HEK293 (cell line): ENCODE measurements around the gene DUSP21.
A peak's percentile ranks its signal among the peaks of the same experiment; 100 is the strongest.

Experiments used
- BCL11A ChIP-seq: fragments of 450-650 bp; formaldehyde crosslinking; IDR thresholded peaks from 2 replicates; pipeline ENCODE4 v1.5.1; 2016; ENCODE audit warnings: low read depth, missing biosample characterization, missing genetic modification characterization
- KLF10 ChIP-seq: fragments of 450-650 bp; IDR thresholded peaks from 2 replicates; pipeline ENCODE4 v1.5.1; 2018; ENCODE audit warnings: missing biosample characterization, mild to moderate bottlenecking, missing genetic modification characterization
- MEIS1 ChIP-seq: sonication (generic); formaldehyde crosslinking; IDR thresholded peaks from 2 replicates; pipeline ENCODE4 v1.8.1; 2022; ENCODE audit warnings: missing genetic modification reagents, mild to moderate bottlenecking, borderline replicate concordance
- MYNN ChIP-seq: fragments of 450-650 bp; formaldehyde crosslinking; IDR thresholded peaks from 2 replicates; pipeline ENCODE4 v1.5.1; 2016; ENCODE audit warnings: missing biosample characterization, missing genetic modification characterization, borderline replicate concordance
- ZBTB8A ChIP-seq: fragments of 450-650 bp; formaldehyde crosslinking; IDR thresholded peaks from 2 replicates; pipeline ENCODE4 v1.5.1; 2016; ENCODE audit warnings: missing biosample characterization, missing genetic modification characterization
- ZFP69B ChIP-seq: fragments of 450-650 bp; formaldehyde crosslinking; IDR thresholded peaks from 2 replicates; pipeline ENCODE4 v1.5.1; 2016; ENCODE audit warnings: missing biosample characterization, missing genetic modification characterization
- ZNF140 ChIP-seq: fragments of 450-650 bp; formaldehyde crosslinking; IDR thresholded peaks from 2 replicates; pipeline ENCODE4 v1.5.1; 2016; ENCODE audit warnings: missing biosample characterization, missing genetic modification characterization
- ZNF169 ChIP-seq: fragments of 450-650 bp; formaldehyde crosslinking; IDR thresholded peaks from 2 replicates; pipeline ENCODE4 v1.5.1; 2016; ENCODE audit warnings: missing biosample characterization, missing genetic modification characterization
- ZNF211 ChIP-seq: fragments of 450-650 bp; formaldehyde crosslinking; IDR thresholded peaks from 2 replicates; pipeline ENCODE4 v1.5.1; 2016; ENCODE audit warnings: low read depth, missing biosample characterization, missing genetic modification characterization
- ZNF239 ChIP-seq: fragments of 450-650 bp; formaldehyde crosslinking; IDR thresholded peaks from 2 replicates; pipeline ENCODE4 v1.5.1; 2016; ENCODE audit warnings: missing biosample characterization, missing genetic modification characterization
- ZNF266 ChIP-seq: fragments of 450-650 bp; formaldehyde crosslinking; IDR thresholded peaks from 2 replicates; pipeline ENCODE4 v1.5.1; 2016; ENCODE audit warnings: missing biosample characterization, missing genetic modification characterization, low read depth
- ZNF324 ChIP-seq: fragments of 450-650 bp; formaldehyde crosslinking; IDR thresholded peaks from 2 replicates; pipeline ENCODE4 v1.5.1; 2016; ENCODE audit warnings: missing biosample characterization, missing genetic modification characterization
- ZNF366 ChIP-seq: fragments of 450-650 bp; formaldehyde crosslinking; conservative IDR thresholded peaks from 2 replicates; pipeline ENCODE4 v1.5.1; 2016; ENCODE audit warnings: missing biosample characterization, missing genetic modification characterization
- ZNF37A ChIP-seq: fragments of 450-650 bp; IDR thresholded peaks from 2 replicates; pipeline ENCODE4 v1.5.1; 2018; ENCODE audit warnings: missing biosample characterization, missing genetic modification characterization
- ZNF677 ChIP-seq: fragments of 450-650 bp; IDR thresholded peaks from 2 replicates; pipeline ENCODE4 v1.5.0; 2018; ENCODE audit warnings: missing biosample characterization, mild to moderate bottlenecking, missing genetic modification characterization, moderate library complexity
- ZNF707 ChIP-seq: fragments of 450-650 bp; formaldehyde crosslinking; IDR thresholded peaks from 2 replicates; pipeline ENCODE4 v1.5.1; 2016; ENCODE audit warnings: missing biosample characterization, missing genetic modification characterization
- ZNF791 ChIP-seq: fragments of 450-650 bp; formaldehyde crosslinking; IDR thresholded peaks from 2 replicates; pipeline ENCODE4 v1.5.1; 2016; ENCODE audit warnings: missing biosample characterization, missing genetic modification characterization
- ZXDB ChIP-seq: fragments of 450-650 bp; formaldehyde crosslinking; IDR thresholded peaks from 2 replicates; pipeline ENCODE4 v1.5.1; 2016; ENCODE audit warnings: missing biosample characterization, missing genetic modification characterization
- TF ChIP-seq, protein P1 (sequence below): fragments of 450-650 bp; formaldehyde crosslinking; IDR thresholded peaks from 2 replicates; pipeline ENCODE4 v1.5.1; 2016; ENCODE audit warnings: missing biosample characterization, missing genetic modification characterization
- TF ChIP-seq, protein P2 (sequence below): fragments of 450-650 bp; formaldehyde crosslinking; IDR thresholded peaks from 2 replicates; pipeline ENCODE4 v1.5.1; 2016; ENCODE audit warnings: missing biosample characterization, missing genetic modification characterization
- TF ChIP-seq, protein P3 (sequence below): fragments of 450-650 bp; formaldehyde crosslinking; IDR thresholded peaks from 2 replicates; pipeline ENCODE4 v1.5.1; 2016; ENCODE audit warnings: missing biosample characterization, missing genetic modification characterization
- TF ChIP-seq, protein P4 (sequence below): fragments of 450-650 bp; formaldehyde crosslinking; IDR thresholded peaks from 2 replicates; pipeline ENCODE4 v1.5.1; 2016; ENCODE audit warnings: missing biosample characterization, missing genetic modification characterization
- TF ChIP-seq, protein P5 (sequence below): fragments of 450-650 bp; formaldehyde crosslinking; IDR thresholded peaks from 2 replicates; pipeline ENCODE4 v1.5.1; 2016; ENCODE audit warnings: missing biosample characterization, missing genetic modification characterization
- TF ChIP-seq, protein P6 (sequence below): fragments of 450-650 bp; formaldehyde crosslinking; IDR thresholded peaks from 2 replicates; pipeline ENCODE4 v1.5.1; 2016; ENCODE audit warnings: missing biosample characterization, missing genetic modification characterization
- TF ChIP-seq, protein P7 (sequence below): fragments of 450-650 bp; formaldehyde crosslinking; IDR thresholded peaks from 2 replicates; pipeline ENCODE4 v1.5.1; 2016; ENCODE audit warnings: missing biosample characterization, missing genetic modification characterization
- TF ChIP-seq, protein P8 (sequence below): fragments of 450-650 bp; formaldehyde crosslinking; optimal IDR thresholded peaks from 2 replicates; pipeline ENCODE3; 2016; ENCODE audit warnings: missing biosample characterization, mild to moderate bottlenecking, missing genetic modification characterization

DUSP21 gene

DNA sequence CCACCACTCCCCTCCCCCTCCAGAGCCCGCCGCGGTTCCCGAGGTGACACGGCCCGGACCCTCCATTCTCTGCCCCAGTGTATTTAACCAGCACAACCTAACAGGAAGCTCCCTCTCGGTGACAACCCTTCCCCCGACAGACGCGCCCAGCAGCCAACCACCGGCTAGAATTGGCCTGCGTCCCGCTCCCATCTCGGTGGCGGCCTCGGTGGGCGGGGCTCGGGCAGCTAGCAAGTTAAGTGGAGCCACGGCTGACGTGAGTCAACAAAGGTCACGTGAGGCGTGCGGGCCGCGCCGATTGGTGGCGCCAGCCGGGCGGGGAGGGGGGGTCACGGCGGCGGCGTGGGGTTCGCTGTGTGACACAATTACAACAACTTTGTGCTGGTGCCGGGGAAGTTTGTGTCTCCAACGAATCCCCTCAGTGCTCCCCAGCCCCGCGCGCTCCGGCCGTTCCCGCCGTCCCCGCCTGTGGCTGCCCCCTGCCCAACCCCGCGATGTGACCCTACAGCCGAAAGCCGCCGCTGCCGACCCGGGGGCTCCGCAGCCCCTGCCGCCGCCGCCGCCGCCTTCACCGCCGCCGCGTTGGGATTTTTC is 29.1 kb downstream of the DUSP21 start, which contains the start of gene KDM6A (continued):
- TF ChIP-seq, protein P1, sequence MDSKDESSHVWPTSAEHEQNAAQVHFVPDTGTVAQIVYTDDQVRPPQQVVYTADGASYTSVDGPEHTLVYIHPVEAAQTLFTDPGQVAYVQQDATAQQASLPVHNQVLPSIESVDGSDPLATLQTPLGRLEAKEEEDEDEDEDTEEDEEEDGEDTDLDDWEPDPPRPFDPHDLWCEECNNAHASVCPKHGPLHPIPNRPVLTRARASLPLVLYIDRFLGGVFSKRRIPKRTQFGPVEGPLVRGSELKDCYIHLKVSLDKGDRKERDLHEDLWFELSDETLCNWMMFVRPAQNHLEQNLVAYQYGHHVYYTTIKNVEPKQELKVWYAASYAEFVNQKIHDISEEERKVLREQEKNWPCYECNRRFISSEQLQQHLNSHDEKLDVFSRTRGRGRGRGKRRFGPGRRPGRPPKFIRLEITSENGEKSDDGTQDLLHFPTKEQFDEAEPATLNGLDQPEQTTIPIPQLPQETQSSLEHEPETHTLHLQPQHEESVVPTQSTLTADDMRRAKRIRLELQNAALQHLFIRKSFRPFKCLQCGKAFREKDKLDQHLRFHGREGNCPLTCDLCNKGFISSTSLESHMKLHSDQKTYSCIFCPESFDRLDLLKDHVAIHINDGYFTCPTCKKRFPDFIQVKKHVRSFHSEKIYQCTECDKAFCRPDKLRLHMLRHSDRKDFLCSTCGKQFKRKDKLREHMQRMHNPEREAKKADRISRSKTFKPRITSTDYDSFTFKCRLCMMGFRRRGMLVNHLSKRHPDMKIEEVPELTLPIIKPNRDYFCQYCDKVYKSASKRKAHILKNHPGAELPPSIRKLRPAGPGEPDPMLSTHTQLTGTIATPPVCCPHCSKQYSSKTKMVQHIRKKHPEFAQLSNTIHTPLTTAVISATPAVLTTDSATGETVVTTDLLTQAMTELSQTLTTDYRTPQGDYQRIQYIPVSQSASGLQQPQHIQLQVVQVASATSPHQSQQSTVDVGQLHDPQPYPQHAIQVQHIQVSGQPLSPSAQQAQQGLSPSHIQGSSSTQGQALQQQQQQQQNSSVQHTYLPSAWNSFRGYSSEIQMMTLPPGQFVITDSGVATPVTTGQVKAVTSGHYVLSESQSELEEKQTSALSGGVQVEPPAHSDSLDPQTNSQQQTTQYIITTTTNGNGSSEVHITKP, result peak; percentile 67
- no peak for TF ChIP-seq ZNF324 (tag by site-specific recombination)
- no peak for TF ChIP-seq ZNF677 (tag by site-specific recombination)
- TF ChIP-seq ZNF37A (tag by site-specific recombination), result 0 out of 2 replicates have a peak, but pooled peaks have one; percentile 25
- TF ChIP-seq, protein P2, sequence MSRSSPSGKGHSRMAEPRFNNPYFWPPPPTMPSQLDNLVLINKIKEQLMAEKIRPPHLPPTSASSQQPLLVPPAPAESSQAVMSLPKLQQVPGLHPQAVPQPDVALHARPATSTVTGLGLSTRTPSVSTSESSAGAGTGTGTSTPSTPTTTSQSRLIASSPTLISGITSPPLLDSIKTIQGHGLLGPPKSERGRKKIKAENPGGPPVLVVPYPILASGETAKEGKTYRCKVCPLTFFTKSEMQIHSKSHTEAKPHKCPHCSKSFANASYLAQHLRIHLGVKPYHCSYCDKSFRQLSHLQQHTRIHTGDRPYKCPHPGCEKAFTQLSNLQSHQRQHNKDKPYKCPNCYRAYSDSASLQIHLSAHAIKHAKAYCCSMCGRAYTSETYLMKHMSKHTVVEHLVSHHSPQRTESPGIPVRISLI (tag by site-specific recombination), result no peak
- no peak for TF ChIP-seq ZNF169 (tag by site-specific recombination)
- TF ChIP-seq, protein P3, sequence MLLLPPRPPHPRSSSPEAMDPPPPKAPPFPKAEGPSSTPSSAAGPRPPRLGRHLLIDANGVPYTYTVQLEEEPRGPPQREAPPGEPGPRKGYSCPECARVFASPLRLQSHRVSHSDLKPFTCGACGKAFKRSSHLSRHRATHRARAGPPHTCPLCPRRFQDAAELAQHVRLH (tag by site-specific recombination), result peak; percentile 65; the same call in 1 of the 2 replicates
- peak; percentile 20 for TF ChIP-seq ZBTB8A (tag by site-specific recombination)
- no peak for TF ChIP-seq KLF10 (tag by site-specific recombination)
- no peak for TF ChIP-seq ZFP69B (tag by site-specific recombination)
- TF ChIP-seq, protein P4, sequence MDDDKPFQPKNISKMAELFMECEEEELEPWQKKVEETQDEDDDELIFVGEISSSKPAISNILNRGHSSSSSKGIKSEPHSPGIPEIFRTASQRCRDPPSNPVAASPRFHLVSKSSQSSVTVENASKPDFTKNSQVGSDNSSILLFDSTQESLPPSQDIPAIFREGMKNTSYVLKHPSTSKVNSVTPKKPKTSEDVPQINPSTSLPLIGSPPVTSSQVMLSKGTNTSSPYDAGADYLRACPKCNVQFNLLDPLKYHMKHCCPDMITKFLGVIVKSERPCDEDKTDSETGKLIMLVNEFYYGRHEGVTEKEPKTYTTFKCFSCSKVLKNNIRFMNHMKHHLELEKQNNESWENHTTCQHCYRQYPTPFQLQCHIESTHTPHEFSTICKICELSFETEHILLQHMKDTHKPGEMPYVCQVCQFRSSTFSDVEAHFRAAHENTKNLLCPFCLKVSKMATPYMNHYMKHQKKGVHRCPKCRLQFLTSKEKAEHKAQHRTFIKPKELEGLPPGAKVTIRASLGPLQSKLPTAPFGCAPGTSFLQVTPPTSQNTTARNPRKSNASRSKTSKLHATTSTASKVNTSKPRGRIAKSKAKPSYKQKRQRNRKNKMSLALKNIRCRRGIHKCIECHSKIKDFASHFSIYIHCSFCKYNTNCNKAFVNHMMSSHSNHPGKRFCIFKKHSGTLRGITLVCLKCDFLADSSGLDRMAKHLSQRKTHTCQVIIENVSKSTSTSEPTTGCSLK (tag by site-specific recombination), result no peak
- TF ChIP-seq ZNF791 (tag by site-specific recombination), result no peak
- TF ChIP-seq ZNF266 (tag by site-specific recombination), result no peak
- no peak for TF ChIP-seq MYNN
- no peak for TF ChIP-seq BCL11A (tag by site-specific recombination)
- no peak for TF ChIP-seq ZNF366 (tag by site-specific recombination)
- TF ChIP-seq ZNF707, result no peak
- no peak for TF ChIP-seq ZNF140 (tag by site-specific recombination)
- no peak; the same call in 1 of the 2 replicates for TF ChIP-seq ZXDB (tag by site-specific recombination)
- no peak for TF ChIP-seq ZNF211 (tag by site-specific recombination)
- TF ChIP-seq MEIS1 (CRISPR knock-in tag), result no peak
- TF ChIP-seq, protein P5, sequence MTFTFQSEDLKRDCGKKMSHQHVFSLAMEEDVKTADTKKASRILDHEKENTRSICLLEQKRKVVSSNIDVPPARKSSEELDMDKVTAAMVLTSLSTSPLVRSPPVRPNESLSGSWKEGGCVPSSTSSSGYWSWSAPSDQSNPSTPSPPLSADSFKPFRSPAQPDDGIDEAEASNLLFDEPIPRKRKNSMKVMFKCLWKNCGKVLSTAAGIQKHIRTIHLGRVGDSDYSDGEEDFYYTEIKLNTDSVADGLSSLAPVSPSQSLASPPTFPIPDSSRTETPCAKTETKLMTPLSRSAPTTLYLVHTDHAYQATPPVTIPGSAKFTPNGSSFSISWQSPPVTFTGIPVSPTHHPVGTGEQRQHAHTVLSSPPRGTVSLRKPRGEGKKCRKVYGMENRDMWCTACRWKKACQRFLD (tag by site-specific recombination), result no peak
- TF ChIP-seq, protein P6, sequence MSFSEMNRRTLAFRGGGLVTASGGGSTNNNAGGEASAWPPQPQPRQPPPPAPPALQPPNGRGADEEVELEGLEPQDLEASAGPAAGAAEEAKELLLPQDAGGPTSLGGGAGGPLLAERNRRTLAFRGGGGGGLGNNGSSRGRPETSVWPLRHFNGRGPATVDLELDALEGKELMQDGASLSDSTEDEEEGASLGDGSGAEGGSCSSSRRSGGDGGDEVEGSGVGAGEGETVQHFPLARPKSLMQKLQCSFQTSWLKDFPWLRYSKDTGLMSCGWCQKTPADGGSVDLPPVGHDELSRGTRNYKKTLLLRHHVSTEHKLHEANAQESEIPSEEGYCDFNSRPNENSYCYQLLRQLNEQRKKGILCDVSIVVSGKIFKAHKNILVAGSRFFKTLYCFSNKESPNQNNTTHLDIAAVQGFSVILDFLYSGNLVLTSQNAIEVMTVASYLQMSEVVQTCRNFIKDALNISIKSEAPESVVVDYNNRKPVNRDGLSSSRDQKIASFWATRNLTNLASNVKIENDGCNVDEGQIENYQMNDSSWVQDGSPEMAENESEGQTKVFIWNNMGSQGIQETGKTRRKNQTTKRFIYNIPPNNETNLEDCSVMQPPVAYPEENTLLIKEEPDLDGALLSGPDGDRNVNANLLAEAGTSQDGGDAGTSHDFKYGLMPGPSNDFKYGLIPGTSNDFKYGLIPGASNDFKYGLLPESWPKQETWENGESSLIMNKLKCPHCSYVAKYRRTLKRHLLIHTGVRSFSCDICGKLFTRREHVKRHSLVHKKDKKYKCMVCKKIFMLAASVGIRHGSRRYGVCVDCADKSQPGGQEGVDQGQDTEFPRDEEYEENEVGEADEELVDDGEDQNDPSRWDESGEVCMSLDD (tag by site-specific recombination), result peak; percentile 93
- TF ChIP-seq ZNF239, result no peak
- TF ChIP-seq, protein P7, sequence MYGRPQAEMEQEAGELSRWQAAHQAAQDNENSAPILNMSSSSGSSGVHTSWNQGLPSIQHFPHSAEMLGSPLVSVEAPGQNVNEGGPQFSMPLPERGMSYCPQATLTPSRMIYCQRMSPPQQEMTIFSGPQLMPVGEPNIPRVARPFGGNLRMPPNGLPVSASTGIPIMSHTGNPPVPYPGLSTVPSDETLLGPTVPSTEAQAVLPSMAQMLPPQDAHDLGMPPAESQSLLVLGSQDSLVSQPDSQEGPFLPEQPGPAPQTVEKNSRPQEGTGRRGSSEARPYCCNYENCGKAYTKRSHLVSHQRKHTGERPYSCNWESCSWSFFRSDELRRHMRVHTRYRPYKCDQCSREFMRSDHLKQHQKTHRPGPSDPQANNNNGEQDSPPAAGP (tag by site-specific recombination), result peak; percentile 12; the same call in 1 of the 2 replicates
- TF ChIP-seq, protein P8, sequence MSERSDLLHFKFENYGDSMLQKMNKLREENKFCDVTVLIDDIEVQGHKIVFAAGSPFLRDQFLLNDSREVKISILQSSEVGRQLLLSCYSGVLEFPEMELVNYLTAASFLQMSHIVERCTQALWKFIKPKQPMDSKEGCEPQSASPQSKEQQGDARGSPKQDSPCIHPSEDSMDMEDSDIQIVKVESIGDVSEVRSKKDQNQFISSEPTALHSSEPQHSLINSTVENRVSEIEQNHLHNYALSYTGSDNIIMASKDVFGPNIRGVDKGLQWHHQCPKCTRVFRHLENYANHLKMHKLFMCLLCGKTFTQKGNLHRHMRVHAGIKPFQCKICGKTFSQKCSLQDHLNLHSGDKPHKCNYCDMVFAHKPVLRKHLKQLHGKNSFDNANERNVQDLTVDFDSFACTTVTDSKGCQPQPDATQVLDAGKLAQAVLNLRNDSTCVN, result peak; percentile 39
